HG02981 (cell line): ENCODE data around the gene HECTD4.
"Not testable (repeated sequence)": the region's sequence is repeated elsewhere in the genome, so short reads cannot be mapped to it uniquely, and the experiment has no call there.

Source experiments
- ATAC-seq: cut with Tn5 transposase; IDR thresholded peaks from one replicate; pipeline ENCODE4 v1.9.1; 2021; ENCODE audit warnings: mild to moderate bottlenecking, moderate library complexity; ENCODE audit not compliant: unreplicated experiment

The HECTD4 gene

DNA sequence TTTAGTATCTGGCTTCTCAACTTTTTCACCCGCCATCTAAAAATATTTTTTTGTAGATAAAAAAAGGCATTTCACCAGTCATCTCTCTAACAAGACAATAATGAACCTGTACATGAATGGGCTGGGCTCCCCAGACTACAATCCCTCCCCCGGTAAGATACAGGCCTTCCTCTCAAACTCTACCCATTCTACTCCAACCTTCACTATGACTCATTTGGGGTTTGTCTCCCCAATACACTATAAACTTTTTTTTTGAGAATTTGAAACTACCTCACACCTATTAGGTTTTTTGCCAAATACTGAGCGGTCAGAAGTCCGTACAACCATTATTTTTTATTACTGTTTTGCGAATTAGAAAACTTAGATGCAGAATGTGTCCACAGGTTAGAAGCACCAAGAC is 26.4 kb upstream of the HECTD4 start:
- no peak for ATAC-seq

DNA sequence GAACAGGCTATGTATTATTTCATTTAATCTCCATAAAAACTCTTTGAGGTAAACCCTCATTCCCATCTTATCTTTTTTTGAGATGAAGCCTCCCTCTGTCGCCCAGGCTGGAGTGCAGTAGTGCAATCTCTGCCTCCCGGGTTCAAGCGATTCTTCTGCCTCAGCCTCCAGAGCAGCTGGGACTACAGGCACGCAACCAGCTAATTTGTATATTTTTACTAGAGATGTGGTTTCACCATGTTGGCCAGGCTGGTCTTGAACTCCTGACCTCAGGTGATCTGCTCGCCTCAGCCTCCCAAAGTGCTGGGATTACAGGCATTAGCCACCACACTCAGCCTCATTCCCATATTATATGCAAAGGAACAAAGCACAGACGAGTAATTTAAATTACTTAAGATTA is 25.5 kb upstream of the HECTD4 start:
- ATAC-seq: not testable (repeated sequence)

DNA sequence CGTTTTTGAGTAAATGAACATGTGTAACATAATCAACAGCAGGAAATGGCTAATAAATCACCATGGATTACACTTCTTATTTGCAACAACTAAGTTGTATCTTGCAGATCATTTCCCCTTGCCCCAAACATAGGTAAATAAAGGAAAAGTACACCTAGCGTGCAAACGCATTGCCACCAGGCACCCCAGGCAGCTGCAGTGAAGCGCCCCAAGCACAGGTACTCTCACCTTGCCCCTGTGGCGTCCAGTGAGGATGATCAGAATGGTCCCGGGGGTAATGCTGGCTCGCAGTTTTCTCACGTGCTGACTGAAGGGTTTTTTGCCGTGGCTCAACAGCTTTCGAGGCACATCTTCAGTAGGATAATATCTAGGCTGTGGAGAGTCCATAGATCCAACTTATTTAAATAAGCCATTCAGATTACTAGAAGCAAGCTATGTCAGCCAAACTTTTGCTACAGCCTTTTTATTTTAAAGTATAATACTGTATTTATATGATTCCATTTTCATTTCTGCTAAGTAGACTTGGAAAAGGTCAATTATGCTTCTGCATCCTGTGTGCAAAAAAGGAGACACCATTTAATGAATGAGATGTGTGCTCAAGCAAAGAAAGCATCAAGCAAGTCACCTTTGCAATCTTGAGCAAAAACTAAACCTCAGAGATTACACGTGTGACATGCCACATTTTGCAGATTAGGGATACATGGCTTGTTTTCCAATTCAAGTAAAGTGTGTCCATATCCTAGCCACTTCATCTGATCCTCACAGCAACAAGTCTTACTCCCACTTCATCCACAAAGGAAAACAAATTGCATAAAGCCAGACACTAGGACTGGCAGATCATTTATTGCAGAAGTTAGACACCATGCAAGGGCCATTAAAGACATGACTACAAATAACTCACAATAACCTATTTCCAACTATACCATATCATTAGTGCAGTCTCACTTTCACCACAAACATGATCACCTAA is 24.6 kb upstream of the HECTD4 start:
- ATAC-seq: no peak

DNA sequence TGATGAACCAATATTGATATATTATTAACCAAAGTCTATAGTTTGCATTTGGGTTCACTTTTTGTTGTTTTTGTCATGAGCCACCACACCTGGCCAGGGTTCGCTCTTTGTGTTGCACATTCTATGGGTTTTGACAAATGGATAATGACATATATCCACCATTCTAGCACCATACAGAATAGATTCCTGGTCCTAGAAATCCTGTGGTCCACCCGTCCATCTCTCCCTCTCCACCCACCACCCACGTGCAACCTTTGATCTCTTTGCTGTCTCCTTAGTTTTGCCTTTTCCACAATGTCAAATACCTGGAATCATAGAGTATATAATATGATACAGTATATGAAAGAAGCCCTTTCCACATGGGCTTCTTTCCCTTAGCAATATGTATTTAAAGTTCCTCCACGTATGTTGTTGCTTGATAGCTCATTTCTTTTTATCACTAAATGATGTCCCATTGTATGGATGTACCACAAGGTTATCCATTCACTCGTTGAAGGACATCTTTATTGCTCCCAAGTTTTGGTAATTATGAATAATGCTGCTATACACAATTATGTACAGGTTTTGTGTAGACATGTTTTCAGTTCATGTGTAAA is 19.8 kb upstream of the HECTD4 start:
- ATAC-seq: no peak

DNA sequence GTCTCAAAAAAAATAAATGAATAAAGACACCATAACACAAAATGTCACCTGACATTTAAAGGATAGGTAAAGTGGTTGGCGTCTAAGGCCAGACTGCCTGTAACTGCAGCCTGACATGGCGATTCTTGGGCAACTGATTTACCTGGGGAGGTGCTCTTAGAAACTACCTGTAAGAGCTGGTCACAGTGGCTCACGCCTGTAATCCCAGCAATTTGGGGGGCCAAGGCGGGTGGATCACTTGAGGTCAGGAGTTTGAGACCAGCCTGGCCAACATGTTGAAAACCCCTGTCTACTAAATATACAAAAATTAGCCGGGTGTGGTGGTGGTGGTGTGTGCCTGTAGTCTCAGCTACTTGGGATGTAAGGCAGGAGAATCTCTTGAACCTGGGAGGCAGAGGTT is 18.8 kb upstream of the HECTD4 start:
- ATAC-seq: no peak

DNA sequence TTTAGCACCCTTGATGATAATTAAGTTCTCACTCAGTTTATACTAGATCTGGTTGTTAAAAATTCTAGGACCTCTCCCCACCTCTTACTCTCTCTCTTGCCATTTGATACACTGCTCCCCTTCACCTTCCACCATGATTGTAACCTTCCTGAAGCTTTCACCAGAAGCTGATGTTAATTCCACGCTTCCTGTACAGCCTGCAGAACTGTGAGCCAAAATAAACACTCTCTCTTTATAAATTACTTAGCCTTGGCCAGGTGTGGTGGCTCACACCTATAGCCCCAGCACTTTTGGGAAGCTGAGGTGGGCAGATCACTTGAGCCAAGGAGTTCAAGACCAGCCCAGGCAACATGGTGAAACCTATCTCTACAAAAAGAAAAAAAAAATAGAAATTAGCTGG is 11.1 kb upstream of the HECTD4 start:
- ATAC-seq: no peak

DNA sequence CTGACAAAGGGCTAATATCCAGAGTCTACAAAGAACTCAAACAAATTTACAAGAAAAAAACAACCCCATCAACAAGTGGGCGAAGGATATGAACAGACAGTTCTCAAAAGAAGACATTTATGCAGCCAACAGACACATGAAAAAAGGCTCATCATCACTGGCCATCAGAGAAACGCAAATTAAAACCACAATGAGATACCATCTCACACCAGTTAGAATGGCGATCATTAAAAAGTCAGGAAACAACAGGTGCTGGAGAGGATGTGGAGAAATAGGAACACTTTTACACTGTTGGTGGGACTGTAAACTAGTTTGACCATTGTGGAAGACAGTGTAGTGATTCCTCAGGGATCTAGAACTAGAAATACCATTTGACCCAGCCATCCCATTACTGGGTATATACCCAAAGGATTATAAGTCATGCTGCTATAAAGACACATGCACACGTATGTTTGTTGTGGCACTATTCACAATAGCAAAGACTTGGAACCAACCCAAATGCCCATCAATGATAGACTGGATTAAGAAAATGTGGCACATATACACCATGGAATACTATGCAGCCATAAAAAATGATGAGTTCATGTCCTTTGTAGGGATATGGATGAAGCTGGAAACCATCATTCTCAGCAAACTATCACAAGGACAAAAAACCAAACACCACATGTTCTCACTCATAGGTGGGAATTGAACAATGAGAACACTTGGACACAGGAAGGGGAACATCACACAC is 7.9 kb upstream of the HECTD4 start:
- ATAC-seq: not testable (repeated sequence)

DNA sequence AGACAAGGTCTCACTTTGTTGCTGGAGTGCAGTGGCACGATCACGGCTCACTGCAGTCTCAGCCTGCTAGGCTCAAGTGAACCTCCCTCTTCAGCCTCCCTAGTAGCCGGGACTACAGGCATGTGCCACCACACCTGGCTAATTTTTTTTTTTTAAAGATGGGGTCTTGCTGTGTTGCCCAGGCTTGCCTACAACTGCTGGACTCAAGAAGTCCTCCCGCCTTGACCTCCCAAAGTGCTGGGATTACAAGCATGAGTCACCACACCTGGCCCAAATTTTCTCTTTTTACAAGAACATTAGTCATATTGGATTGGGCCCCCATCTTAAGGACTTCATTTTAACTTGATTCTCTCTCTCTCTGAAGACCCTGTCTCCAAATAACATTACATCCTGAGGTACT is 7.0 kb upstream of the HECTD4 start:
- ATAC-seq: no peak

DNA sequence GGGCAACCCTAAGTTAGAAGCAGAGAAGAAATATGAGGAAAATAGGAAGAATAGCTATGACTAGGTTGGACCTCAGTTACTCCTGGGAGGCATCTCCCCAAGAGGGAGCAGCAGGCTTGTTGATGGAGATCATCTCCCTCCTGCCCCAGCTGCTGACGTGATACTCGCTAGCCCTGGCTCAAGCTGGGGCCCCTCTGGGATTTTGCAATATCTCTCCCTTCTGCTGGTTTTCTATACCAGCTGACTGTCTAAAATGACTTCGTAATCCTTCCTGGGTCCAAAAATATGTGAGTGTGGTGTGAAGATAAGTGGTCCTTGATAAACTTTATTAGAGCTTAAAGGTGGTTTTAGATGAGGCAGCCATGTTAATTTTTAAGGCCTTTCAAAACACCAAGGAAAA is 4.5 kb upstream of the HECTD4 start:
- no peak for ATAC-seq

DNA sequence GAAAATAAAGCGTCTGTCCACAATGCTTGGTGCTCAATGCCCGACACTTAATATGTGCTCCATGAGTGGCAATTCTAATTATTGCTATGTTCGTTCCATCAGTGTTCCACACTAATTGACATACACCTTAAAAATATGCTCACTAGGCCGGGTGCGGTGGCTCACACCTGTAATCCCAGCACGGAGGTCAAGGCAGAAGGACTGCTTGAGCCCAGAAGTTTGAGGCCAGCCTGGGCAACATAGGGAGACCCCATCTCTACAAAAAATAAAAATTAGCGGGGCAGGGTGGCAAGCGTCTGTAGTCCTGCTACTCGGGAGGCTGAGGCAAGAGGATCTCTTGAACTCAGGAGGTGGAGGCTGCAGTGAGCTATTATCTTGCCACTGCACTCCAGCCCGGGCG is 635 bp upstream of the HECTD4 start:
- no peak for ATAC-seq

DNA sequence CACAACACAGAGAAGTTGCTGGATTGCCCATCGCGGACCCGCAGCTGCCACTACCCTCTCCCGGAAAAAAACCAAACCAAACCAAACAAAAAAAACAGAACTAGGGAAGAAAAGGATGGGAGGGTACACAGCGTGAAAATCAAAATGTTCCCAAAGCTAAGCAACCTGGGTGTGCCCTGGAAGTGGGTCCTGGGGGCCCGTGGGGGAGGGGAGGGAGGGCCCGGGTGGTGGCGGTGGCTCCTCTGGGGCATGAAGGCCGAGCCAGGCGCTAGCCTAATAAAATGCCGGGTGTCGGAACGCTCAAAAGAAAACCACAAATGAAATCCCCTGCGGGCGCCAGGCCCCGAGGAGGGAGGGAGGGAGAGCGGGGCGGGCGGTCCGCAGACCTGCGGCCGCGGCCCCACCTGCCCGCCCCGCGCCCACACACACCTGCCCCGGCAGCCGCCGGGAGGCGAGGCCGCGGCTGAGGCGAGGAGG is 787 bp downstream of the HECTD4 start:
- peak; percentile 49 for ATAC-seq

DNA sequence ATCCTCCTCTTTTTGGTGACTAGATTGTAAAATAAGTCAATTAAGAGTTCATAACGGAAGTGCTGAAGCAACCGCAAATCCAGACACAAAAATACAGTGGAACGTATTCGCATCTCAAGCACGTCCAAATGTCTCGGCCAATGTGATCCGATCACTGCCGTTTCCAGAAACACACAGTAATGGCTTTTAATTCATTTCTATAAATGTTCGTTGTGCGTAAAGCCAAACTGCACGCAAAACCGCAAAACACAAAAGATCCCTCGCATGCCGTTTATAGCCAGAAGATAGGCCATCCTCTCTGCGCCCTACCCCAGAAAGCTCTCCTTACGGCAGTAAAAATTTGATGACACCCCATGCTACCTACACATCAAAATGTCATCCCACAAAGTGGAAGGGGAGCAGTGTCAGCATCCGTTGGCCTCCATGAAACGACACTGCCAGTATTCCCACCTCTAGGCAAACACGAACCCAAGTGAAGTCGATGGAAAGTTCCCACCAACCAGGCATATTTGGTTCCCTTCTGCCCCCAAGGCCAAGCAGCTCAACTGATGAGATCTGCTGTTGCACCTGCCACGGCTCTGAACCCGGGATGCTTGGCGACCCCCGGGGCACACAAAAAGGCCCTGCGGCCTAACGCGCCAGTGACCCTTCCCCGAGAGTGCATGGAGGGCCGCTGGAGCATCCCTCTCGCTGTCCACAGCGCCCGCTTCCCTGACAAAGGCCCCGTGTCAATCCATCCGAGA is 1.4 kb downstream of the HECTD4 start:
- no peak for ATAC-seq

DNA sequence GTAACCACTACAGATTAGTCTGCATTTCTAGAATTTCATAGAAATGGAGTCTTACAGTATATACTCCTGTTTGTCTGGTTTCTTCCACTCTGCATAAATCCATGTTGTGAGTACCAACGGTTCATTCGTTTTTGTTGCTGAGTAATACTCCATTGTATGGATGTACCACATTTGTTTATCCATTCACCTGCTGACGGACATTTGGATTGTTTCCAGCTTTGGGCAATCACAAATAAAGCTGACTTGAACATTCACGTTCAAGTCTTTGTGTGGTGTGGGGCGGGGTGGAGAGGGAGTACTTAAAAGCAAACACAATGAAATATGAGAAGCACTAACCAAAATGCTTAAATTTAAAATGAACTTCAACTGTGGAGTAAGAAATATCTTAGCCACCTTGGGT is 7.1 kb downstream of the HECTD4 start:
- no peak for ATAC-seq

DNA sequence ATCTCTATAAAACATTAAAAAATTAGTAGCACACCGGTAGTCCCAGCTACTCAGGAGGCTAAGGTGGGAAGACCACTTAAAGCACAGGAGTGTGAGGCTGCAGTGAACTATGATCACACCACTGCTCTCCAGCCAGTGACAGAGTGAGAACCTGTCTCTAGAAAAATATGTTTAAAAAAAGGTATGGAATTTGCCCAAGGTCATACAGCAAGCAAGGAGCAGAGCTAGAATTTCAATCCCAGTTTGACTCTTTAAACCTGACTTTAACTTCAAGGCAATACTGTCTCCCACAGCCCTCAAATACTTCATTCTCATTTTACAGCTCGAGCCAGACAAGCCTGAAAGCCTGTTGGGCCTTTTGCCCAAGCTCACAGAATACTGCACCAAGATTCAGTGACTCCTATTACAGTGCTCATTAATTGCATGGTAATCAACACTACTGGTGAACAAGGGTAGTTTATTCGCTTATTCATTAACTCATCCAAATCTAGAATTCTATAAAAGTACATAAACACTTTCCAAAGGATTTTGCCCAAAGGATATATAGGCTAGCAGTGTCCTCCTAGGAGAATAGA is 8.0 kb downstream of the HECTD4 start:
- ATAC-seq: no peak

DNA sequence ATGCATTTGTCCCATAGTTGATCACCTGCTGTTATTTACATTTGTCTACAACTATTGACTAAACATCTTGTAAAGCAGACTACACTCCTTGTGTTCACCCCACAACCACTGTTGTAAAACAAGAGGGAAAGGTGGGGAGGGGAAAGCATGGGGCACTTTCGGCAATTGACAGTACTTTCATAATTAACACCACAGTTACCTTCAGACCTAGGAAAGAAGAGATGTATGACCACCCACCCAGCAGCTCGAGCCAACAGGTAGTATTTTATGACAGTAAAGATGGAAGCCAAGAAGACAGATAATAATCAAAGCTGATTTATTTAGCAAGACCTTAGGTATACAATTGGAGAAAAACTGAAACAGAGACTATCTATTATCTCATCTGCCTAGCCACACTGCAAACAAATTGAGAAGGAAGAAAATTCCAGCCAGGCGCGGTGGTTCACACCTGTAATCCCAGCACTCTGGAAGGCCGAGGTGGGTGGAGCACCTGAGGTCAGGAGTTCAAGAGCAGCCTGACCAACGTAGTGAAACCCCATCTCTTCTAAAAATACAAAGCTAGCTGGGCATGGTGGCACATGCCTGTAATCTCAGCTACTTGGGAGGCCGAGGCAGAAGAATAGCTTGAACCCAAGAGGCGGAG is 11.2 kb downstream of the HECTD4 start:
- no peak for ATAC-seq

DNA sequence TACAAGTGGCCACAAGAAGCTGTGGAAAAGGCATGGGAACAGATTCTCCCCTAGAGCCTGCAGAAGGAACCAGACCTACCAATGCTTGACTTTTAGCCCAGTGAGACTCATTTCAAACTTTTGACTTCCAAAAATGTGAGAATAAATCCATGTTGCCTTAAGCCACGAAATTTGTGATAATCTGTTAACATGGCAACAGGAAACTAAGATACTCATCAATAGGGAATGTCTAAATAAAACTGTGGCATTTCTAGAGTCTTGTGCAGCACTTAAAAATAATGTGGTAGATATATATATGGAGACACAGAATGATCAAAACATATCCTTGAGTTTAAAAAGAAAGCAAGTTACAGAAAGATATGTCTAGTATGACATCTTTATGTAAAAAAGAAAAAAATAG is 12.0 kb downstream of the HECTD4 start:
- no peak for ATAC-seq

DNA sequence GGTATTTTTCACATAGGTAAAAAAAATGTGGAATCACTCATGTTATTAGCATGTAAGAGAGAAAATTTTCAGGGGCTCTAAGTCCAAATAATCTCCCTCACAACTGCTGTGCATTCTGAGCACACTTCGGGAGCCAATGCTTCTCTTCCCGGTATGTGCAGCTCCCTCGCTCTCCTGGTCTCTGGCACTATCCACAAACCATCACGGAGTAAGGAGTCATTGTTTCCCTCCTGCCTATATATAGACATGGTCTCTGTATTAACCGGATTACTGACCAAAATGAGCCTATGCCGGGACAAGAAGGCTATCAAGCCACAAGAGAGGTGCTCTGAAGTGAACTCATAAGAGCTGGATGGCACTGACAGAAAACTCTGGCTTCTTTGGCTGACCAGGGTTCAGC is 13.4 kb downstream of the HECTD4 start:
- no peak for ATAC-seq

DNA sequence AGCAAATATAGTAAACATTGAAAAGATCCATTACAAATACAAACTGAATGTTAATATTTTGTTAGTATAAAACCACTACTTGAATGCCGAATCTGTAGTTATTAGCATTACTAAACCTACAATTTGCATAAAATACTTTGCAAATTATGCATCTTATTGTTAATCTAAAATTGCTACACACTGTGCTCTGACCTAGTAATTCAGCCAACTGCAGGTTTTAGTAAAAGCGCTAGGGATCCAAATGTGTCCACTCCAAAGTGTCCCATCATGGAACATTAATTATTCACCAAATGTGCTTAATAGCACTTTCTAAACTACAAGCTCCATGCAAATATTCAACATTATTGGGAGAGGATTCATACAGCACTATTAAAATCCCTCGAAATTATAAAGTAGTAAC is 14.3 kb downstream of the HECTD4 start:
- ATAC-seq: no peak

DNA sequence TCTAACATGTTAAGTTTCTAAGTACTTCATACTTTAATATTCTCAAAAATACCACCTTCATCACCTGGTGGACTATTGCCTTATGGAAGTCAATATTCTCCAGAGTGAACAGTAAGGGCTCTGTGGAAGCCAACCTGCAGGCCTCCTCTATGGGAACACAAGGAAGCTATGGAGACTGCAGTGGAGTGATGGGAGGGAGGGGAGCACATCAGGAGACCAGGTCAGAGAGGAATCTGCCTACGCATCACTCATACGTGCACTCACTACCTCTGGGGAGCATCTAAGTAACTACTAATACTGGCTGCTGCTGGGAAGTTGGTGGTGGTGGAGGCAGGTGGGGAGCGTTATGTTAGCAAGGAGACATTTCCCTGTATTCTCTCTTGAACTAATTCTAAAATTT is 19.9 kb downstream of the HECTD4 start:
- ATAC-seq: no peak

DNA sequence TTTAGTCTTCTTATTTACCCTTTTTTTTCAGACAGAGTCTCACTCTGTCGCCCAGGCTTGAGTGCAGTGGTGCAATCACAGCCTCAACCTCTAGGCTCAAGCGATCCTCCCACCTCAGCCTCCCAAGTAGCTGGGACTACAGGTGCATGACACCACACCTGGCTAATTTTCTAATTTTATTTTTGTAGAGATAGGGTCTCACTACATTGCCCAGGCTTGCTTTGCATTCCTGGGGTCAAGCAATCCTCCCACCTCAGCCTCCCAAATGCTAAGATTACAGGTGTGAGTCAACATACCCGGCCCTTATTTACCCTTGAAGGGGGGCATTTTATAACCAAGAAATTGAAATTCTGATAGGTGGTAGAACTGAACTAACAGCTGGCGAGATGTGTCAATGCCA is 21.0 kb downstream of the HECTD4 start:
- ATAC-seq: no peak
